Activated CD4-positive, alpha-beta T cell treated with anti-CD3 and anti-CD28 coated beads for 36 hours (primary cell): ENCODE results near the gene TAF11L9. TPM values are rescaled to one million over a fixed set of nuclear protein-coding genes. Genes with fewer than 3 reads are reported as not detected.
"Not testable (repeated sequence)": the region's sequence is repeated elsewhere in the genome, so short reads cannot be mapped to it uniquely, and the experiment has no call there.

Source experiments
- ATAC-seq: fragments of 200-7000 bp; cut with Tn5 transposase; one replicate; pipeline ENCODE4 v1.10.0; 2021; ENCODE audit warnings: mild to moderate bottlenecking, moderate library complexity
- CTCF ChIA-PET: fragments of 350-600 bp; sonication (Branson Sonifier 250); formaldehyde crosslinking; loops from one replicate; lab custom pipeline; 2021; ENCODE audit warnings: antibody characterized with exemption; lab: Charles Lee
- POLR2A ChIA-PET: fragments of 350-600 bp; sonication (Branson Sonifier 250); formaldehyde crosslinking; loops from one replicate; lab custom pipeline; 2021; ENCODE audit warnings: antibody characterized with exemption, inconsistent platforms; lab: Charles Lee
- DNase-seq: peaks from one replicate; pipeline ENCODE4 v3.0.0-alpha.2; 2020
- H3K27ac Mint-ChIP-seq: one replicate; pipeline ENCODE4 v1.8.0; 2021; ENCODE audit warnings: mixed read lengths
- H3K27me3 Mint-ChIP-seq: one replicate; pipeline ENCODE4 v1.8.0; 2021; ENCODE audit warnings: mixed read lengths
- H3K36me3 Mint-ChIP-seq: one replicate; pipeline ENCODE4 v1.8.0; 2021; ENCODE audit warnings: low read depth, mixed read lengths
- H3K4me1 Mint-ChIP-seq: one replicate; pipeline ENCODE4 v1.8.0; 2021; ENCODE audit warnings: mixed read lengths
- H3K4me3 Mint-ChIP-seq: one replicate; pipeline ENCODE4 v1.8.0; 2021; ENCODE audit warnings: mild to moderate bottlenecking, moderate library complexity, mixed read lengths
- H3K9me3 Mint-ChIP-seq: one replicate; pipeline ENCODE4 v1.8.0; 2021; ENCODE audit warnings: low read depth, mixed read lengths
- intact Hi-C, 2 experiments: fragments of 100-400 bp; cut with DNase I in 1 of 2; cut with micrococcal nuclease in 1 of 2; formaldehyde crosslinking; loops; one replicate each; pipeline versions ENCODE4 v1.14.2 to v1.15.1; 2022 to 2024; cut with DNase I, micrococcal nuclease
- total RNA-seq, 2 experiments: library from RNA; stranded (reverse); gene quantifications; one replicate each; pipeline ENCODE4 v1.2.3, GENCODE V29; 2021

The TAF11L9 gene
- total RNA-seq, 2 experiments from 2014 or later, result not detected

GRCh38 chr5:17590860-17591259 lies 3.3 kb downstream of the TAF11L9 start, which contains the start of gene TAF11L8:
TAF11L8 (minus strand) TSS chr5:17590960.
- H3K27ac Mint-ChIP-seq, DNase-seq, H3K4me3 Mint-ChIP-seq, POLR2A ChIA-PET, ATAC-seq, H3K36me3 Mint-ChIP-seq, H3K9me3 Mint-ChIP-seq, H3K4me1 Mint-ChIP-seq, H3K27me3 Mint-ChIP-seq, intact Hi-C loops, CTCF ChIA-PET: not testable (repeated sequence)

GRCh38 chr5:17585658-17586057 lies 8.5 kb downstream of the TAF11L9 start, which contains the start of gene TAF11L7:
TAF11L7 (minus strand) TSS chr5:17585758.
- H3K4me1 Mint-ChIP-seq, H3K27me3 Mint-ChIP-seq, DNase-seq, H3K4me3 Mint-ChIP-seq, ATAC-seq, POLR2A ChIA-PET, H3K27ac Mint-ChIP-seq, intact Hi-C loops, CTCF ChIA-PET, H3K9me3 Mint-ChIP-seq, H3K36me3 Mint-ChIP-seq: not testable (repeated sequence)

Other genes starting within 250 kb of the TAF11L9 start
- not detected for gene TAF11L2, start 96.2 kb downstream of the TAF11L9 start, total RNA-seq
- gene TAF11L3, start 76.0 kb downstream of the TAF11L9 start, total RNA-seq, result not detected
- gene TAF11L4, start 72.6 kb downstream of the TAF11L9 start, total RNA-seq, result not detected
- gene TAF11L5, start 69.2 kb downstream of the TAF11L9 start, total RNA-seq, result not detected
- gene TAF11L6, start 65.7 kb downstream of the TAF11L9 start, total RNA-seq, result not detected
- gene TAF11L7, start 8.6 kb downstream of the TAF11L9 start, total RNA-seq, result not detected
- not detected for gene TAF11L8, start 3.4 kb downstream of the TAF11L9 start, total RNA-seq
- not detected for gene TAF11L10, start 3.4 kb upstream of the TAF11L9 start, total RNA-seq
- gene TAF11L11, start 9.8 kb upstream of the TAF11L9 start, total RNA-seq, result not detected
- gene TAF11L12, start 16.0 kb upstream of the TAF11L9 start, total RNA-seq, result not detected
- gene TAF11L13, start 37.7 kb upstream of the TAF11L9 start, total RNA-seq, result not detected
- gene TAF11L14, start 40.1 kb upstream of the TAF11L9 start, total RNA-seq, result not detected